ENCODE data around the gene OCIAD1.
A peak's percentile ranks its signal among the peaks of the same experiment; 100 is the strongest.

The OCIAD1 gene, protein sequence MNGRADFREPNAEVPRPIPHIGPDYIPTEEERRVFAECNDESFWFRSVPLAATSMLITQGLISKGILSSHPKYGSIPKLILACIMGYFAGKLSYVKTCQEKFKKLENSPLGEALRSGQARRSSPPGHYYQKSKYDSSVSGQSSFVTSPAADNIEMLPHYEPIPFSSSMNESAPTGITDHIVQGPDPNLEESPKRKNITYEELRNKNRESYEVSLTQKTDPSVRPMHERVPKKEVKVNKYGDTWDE

DNA sequence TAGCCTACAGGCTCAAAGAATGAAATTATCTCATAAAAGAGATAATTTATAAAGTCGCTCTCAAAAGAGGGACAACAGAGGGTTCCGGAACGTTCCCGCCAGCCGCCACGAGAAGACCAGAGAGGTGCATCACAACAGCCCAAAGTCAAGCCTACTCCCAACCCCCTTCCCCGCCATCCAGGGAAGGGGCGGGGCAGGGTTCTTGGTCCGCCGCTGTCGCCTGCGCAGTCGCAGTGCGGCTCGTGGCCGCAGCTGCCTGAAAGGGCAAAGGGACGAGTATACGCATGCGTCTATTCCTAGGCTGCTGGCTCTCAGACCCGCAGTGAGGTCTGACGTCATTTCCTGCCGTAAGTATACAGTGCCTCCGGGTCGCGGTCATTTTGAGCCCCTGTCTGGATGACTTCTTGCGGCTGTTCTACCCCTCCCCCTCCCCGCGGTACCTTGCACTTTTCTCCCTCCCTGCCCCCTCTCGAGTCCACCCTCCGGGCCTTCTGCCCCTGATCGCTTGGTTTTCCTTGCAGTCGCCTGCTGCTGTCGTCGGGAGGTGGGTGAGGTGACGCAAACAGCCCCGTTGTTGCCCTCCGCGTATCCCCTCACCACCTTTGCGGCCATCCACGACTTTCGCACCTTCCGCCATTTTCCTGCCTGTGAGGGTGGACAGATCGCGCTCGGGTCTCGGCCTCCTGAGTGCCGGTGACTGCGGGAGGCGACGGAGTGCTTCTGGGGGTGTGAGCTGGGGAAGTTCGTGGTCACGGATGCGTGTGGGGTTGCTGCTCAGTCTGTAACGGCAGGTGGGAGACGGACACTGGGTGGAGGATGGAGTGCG is at the start of gene OCIAD1:
Gene OCIAD1, plus strand, starts transcription at position 383 of the 826 bp plus-strand sequence. CDS start 1,537 bp downstream, outside the sequence.
- H3K4me3 ChIP-seq (ENCODE audit: control insufficient read depth, low read depth, low read length) = peak within 1 kb of the TSS; percentile 96
- TF ChIP-seq, protein P1, sequence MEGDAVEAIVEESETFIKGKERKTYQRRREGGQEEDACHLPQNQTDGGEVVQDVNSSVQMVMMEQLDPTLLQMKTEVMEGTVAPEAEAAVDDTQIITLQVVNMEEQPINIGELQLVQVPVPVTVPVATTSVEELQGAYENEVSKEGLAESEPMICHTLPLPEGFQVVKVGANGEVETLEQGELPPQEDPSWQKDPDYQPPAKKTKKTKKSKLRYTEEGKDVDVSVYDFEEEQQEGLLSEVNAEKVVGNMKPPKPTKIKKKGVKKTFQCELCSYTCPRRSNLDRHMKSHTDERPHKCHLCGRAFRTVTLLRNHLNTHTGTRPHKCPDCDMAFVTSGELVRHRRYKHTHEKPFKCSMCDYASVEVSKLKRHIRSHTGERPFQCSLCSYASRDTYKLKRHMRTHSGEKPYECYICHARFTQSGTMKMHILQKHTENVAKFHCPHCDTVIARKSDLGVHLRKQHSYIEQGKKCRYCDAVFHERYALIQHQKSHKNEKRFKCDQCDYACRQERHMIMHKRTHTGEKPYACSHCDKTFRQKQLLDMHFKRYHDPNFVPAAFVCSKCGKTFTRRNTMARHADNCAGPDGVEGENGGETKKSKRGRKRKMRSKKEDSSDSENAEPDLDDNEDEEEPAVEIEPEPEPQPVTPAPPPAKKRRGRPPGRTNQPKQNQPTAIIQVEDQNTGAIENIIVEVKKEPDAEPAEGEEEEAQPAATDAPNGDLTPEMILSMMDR (conservative IDR thresholded peaks at IDR 0.05; ENCODE audit: control insufficient read depth, insufficient read depth, low read depth, low read length) = no peak
- peak; percentile 99 for DNase-seq (ENCODE audit: low read depth)

DNA sequence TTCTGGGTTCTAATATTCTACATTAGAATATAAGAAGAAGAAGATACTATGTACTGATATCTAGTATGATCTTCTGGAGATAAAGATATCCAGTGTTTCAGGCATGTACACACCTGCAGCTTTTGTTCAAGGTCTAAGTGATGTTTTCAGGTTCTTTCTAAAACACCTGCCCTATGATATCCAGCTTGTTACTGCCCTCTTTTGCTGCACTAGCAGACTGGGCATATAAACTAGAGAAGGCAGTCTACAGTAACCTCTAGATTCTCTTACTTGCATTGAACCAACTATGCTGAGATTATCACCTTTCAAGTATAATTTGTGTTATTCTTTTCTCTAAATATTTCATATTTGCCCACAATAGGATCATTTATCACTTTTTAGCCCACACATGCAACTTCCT is 48.9 kb upstream of the OCIAD1 start:
- no peak overlapping the region for H3K4me3 ChIP-seq (ENCODE audit: control insufficient read depth, low read depth, low read length)
- TF ChIP-seq, protein P1 (conservative IDR thresholded peaks at IDR 0.05; ENCODE audit: control insufficient read depth, insufficient read depth, low read depth, low read length) = no peak
- DNase-seq (ENCODE audit: low read depth) = no peak

DNA sequence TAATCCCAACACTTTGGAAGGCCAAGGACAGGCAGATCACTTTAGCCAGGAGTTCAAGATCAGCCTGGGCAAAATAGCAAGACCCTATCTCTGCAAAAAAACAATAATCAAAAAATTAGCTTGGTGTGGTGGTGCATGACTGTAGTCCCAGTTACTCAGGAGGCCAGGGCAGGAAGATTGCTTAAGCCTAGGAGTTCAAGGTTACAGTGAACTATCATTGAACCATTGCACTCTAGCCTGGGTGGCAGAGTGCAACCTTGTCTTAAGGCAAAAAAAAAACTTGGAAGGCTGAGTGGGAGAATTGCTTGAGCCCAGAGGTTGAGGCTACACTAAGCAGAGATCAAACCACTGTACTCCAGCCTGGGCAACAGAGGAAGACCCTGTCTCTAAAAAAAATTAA is 45.6 kb upstream of the OCIAD1 start:
- no peak for DNase-seq (ENCODE audit: low read depth)
- H3K4me3 ChIP-seq (ENCODE audit: control insufficient read depth, low read depth, low read length) = no peak overlapping the region
- TF ChIP-seq, protein P1 (conservative IDR thresholded peaks at IDR 0.05; ENCODE audit: control insufficient read depth, insufficient read depth, low read depth, low read length) = no peak

DNA sequence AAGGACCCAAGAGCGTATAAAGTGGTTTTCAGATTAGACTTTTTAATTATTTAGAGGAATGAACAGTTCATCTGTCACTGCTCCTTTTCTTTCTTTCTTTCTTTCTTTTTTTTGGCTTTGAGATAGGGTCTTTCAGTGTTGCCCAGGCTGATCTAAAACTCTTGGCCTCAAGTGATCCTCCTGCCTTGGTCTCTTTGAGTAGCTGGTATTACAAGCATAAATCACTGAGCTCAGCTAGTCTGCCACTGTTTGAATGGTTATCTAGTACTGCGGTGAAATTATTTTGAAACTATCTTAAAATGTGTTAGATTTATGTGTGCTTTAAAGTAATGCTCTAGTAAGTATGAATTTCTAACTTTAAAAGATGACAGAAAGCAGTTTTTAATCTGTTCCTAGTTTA is 44.3 kb upstream of the OCIAD1 start:
- DNase-seq (ENCODE audit: low read depth) = no peak
- H3K4me3 ChIP-seq (ENCODE audit: control insufficient read depth, low read depth, low read length) = no peak overlapping the region
- TF ChIP-seq, protein P1 (conservative IDR thresholded peaks at IDR 0.05; ENCODE audit: control insufficient read depth, insufficient read depth, low read depth, low read length) = no peak

DNA sequence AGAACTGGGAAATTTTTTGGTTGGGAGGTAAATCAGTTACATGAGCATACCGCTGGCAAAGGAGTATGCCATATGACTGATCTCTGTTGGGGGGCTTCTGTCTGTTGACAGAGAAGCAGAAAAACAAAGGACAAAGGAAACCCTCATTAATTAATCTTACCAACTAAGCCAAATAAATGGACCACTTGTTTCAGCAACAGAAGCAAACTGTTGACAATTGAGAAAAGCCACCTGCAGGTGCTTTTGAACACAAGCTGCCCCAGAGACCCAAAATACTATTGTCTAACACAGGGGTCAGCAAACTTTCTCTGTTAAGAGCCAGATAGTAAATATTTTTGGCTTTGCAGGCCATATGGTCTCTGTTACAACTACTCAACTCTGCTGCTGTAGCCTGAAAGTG is 43.8 kb upstream of the OCIAD1 start:
- no peak overlapping the region for H3K4me3 ChIP-seq (ENCODE audit: control insufficient read depth, low read depth, low read length)
- TF ChIP-seq, protein P1 (conservative IDR thresholded peaks at IDR 0.05; ENCODE audit: control insufficient read depth, insufficient read depth, low read depth, low read length) = no peak
- DNase-seq (ENCODE audit: low read depth) = no peak

DNA sequence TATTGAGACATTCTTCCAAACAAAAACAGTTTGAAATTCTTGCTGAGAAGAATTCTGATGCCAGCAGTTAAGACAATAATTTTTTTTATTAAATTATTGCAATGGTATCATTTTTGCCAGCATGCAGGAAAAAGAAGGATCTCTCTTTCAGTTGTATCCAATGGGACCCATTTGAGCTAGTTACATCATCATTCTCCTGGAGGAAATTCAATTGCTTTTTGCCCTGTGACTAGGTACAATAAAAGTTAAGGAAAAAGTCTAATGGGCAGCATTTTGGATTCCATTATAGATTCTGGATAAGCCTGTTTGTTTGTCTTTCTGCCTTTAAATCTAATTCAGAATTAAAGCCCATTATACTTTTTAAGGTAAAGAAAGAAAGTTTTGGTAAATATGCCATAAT is 40.3 kb upstream of the OCIAD1 start:
- no peak overlapping the region for H3K4me3 ChIP-seq (ENCODE audit: control insufficient read depth, low read depth, low read length)
- TF ChIP-seq, protein P1 (conservative IDR thresholded peaks at IDR 0.05; ENCODE audit: control insufficient read depth, insufficient read depth, low read depth, low read length) = no peak
- no peak for DNase-seq (ENCODE audit: low read depth)
